ENCODE results near the gene ISG15. TPM values are rescaled to one million over a fixed set of nuclear protein-coding genes. Genes with fewer than 3 reads are reported as not detected.
"Not testable (repeated sequence)": the region's sequence is repeated elsewhere in the genome, so short reads cannot be mapped to it uniquely, and the experiment has no call there.

The ISG15 gene
- total and polyA plus RNA-seq, 7 donors = 2.9 to 22.1 (median 12.4) TPM

DNA sequence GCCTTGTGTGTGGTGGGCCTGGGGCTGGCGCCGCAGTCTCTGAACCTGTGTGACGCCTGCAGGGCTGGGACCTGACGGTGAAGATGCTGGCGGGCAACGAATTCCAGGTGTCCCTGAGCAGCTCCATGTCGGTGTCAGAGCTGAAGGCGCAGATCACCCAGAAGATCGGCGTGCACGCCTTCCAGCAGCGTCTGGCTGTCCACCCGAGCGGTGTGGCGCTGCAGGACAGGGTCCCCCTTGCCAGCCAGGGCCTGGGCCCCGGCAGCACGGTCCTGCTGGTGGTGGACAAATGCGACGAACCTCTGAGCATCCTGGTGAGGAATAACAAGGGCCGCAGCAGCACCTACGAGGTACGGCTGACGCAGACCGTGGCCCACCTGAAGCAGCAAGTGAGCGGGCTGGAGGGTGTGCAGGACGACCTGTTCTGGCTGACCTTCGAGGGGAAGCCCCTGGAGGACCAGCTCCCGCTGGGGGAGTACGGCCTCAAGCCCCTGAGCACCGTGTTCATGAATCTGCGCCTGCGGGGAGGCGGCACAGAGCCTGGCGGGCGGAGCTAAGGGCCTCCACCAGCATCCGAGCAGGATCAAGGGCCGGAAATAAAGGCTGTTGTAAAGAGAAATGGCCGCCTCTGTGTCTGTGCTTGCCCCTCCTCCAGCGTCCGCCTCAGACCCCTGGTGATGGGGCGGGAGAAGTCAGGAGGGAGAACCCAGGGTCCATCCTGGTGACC is 788 bp downstream of the ISG15 start:
- WGBS, 3 donors = 54 to 58% (median 54%) methylated on average over 40 to 41 of the region's 41 CpGs
- Histone ChIP-seq H3K27ac (peak overlapping the region; percentile 80), H3K4me1 (peaks cover 11% of the 10 kb centered on the region), H3K27me3 (ENCODE audit: insufficient read depth in 3 of 3, low read length in 2 of 3) (no peaks in the 10 kb centered on the region), H3K9me3 (no peaks in the 10 kb centered on the region), H3K36me3 (ENCODE audit: insufficient read depth in 1 of 2, low read depth in 1 of 2) (no peaks in the 10 kb centered on the region), H3K4me3 (peak overlapping the region; percentile 79)
- intact Hi-C loops (cut with DNase I) = no loop called here
- peak; percentile 22 to 60 for DNase-seq
- peak in 2 of 4 donors; percentile 5 to 15 for ATAC-seq
- TF ChIP-seq, protein P1, sequence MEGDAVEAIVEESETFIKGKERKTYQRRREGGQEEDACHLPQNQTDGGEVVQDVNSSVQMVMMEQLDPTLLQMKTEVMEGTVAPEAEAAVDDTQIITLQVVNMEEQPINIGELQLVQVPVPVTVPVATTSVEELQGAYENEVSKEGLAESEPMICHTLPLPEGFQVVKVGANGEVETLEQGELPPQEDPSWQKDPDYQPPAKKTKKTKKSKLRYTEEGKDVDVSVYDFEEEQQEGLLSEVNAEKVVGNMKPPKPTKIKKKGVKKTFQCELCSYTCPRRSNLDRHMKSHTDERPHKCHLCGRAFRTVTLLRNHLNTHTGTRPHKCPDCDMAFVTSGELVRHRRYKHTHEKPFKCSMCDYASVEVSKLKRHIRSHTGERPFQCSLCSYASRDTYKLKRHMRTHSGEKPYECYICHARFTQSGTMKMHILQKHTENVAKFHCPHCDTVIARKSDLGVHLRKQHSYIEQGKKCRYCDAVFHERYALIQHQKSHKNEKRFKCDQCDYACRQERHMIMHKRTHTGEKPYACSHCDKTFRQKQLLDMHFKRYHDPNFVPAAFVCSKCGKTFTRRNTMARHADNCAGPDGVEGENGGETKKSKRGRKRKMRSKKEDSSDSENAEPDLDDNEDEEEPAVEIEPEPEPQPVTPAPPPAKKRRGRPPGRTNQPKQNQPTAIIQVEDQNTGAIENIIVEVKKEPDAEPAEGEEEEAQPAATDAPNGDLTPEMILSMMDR (IDR thresholded peaks at IDR 0.05) = no peak

DNA sequence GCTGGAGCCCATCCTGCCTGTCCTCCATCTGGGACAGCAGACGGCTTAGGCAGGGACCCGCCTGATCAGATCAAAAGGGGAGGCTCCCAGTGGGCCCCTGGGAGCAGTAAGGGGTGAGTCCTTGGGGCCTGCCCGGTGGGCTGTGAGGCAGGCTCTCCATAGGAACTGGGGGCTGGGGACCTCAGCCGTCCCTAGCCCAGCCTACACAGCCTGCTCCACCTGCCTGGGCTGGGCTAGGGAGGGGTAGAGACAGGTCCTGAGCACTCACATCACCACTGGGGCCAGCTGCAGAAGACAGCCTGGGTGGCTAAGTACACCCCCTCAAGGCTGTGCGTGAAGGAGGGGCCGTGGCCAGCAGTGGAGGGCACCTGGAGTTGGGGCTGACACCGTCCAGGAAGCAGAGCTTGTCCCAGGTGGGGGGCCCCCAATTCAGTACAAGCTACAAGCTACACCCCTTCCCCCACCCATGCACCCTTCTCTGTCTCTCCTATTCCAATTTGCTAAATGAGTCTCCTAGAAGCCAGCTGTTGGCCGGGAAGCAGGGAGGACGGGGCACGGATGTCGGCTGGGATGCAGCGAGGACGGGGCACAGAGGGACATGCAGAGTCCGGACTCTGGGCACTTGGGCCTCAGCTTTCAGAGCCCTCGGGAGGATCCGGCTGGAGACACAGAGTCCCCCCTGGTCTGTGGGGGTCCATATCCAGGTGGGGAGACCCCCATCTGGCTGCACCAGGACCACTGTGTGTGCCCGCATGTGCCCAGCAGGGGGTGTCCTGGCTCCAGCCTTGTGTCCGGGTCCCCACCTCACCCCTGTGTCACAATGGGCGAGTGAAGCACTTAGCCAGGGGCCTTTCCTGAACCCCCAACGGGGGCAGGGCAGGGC is 1.7 kb downstream of the ISG15 start:
- H3K27me3 ChIP-seq (ENCODE audit: insufficient read depth in 3 of 3, low read length in 2 of 3) = no peaks in the 10 kb centered on the region
- H3K36me3 ChIP-seq (ENCODE audit: insufficient read depth in 1 of 2, low read depth in 1 of 2) = no peaks in the 10 kb centered on the region
- TF ChIP-seq, protein P1 (IDR thresholded peaks at IDR 0.05) = peak; percentile 13
- 58 to 72% (median 70%) methylated on average over 20 of the region's 20 CpGs for WGBS, 3 donors
- peak overlapping the region; percentile 79 for H3K4me3 ChIP-seq
- H3K9me3 ChIP-seq = no peaks in the 10 kb centered on the region
- H3K27ac ChIP-seq = peak overlapping the region; percentile 80
- peaks cover 11% of the 10 kb centered on the region for H3K4me1 ChIP-seq
- ATAC-seq (no peak), DNase-seq (no peak)
- intact Hi-C loops (cut with DNase I) = no loop called here

DNA sequence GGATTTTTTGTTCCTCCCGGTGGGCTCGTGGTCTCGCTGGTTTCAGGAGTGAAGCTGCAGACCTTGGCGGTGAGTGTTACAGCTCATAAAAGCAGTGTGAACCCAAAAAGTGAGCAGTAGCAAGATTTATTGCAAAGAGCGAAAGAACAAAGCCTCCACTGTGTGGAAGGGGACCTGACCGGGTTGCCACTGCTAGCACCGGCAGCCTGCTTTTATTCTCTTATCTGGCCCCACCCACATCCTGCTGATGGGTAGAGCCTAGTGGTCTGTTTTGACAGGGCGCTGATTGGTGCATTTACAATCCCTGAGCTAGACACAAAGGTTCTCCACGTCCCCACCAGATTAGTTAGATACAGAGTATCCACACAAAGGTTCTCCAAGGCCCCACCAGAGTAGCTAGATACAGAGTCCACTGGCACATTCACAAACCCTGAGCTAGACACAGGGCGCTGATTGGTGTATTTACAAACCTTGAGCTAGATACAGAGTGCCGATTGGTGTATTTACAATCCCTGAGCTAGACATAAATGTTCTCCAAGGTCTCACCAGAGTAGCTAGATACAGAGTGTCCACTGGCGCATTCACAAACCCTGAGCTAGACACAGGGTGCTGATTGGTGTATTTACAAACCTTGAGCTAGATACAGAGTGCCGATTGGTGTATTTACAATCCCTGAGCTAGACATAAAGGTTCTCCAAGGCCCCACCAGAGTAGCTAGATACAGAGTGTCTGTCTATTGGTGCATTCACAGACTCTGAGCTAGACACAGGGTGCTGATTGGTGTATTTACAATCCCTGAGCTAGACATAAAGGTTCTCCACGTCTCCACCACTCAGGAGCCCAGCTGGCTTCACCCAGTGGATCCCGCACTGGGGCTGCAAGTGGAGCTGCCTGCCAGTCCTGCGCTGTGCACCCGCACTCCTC is 4.4 kb downstream of the ISG15 start:
- H3K9me3 ChIP-seq; H3K4me3 ChIP-seq; ATAC-seq; intact Hi-C loops (cut with DNase I); H3K36me3 ChIP-seq (ENCODE audit: insufficient read depth in 1 of 2, low read depth in 1 of 2); H3K27ac ChIP-seq; DNase-seq: not testable (repeated sequence)
- Histone ChIP-seq H3K4me1 (peaks cover 12% of the 10 kb centered on the region), H3K27me3 (ENCODE audit: insufficient read depth in 3 of 3, low read length in 2 of 3) (peaks cover 0 to 21% (median 4%) of the 10 kb centered on the region in 3 donors)
- 75 to 86% (median 77%) methylated on average over 16 to 17 of the region's 17 CpGs for WGBS, 3 donors

DNA sequence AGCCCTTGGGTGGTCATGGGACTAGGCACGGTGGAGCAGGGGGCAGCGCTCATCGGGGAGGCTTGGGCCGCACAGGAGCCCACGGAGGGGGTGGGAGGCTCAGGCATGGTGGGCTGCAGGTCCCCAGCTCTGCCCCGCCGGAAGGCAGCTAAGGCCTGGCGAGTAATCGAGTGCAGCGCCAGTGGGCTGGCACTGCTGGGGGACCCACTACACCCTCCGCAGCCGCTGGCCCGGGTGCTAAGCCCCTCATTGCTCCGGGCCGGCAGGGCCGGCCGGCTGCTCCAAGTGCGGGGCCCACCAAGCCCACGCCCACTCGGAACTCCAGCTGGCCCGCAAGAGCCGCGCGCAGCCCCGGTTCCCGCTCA is 5.0 kb downstream of the ISG15 start:
- WGBS, 3 donors = 87 to 94% (median 89%) methylated on average over 13 to 26 of the region's 26 CpGs
- H3K27ac ChIP-seq; H3K4me3 ChIP-seq; intact Hi-C loops (cut with DNase I); H3K9me3 ChIP-seq; DNase-seq; H3K36me3 ChIP-seq (ENCODE audit: insufficient read depth in 1 of 2, low read depth in 1 of 2); ATAC-seq; H3K4me1 ChIP-seq: not testable (repeated sequence)
- peaks cover 0 to 27% (median 4%) of the 10 kb centered on the region in 3 donors for H3K27me3 ChIP-seq (ENCODE audit: insufficient read depth in 3 of 3, low read length in 2 of 3)
